LNCAP (cell line): ENCODE data around the gene HINT3.

Experiments used
- TF ChIP-seq, protein P1 (sequence below): fragments of 450-650 bp; IDR thresholded peaks from 2 replicates; pipeline ENCODE4 v1.5.1; 2017; ENCODE audit warnings: mild to moderate bottlenecking

HINT3 gene

GRCh38 chr6:125986301-125987025 is 29.9 kb downstream of the HINT3 start, which contains the start of gene TRMT11:
TSS of gene TRMT11 (plus strand) at chr6:125986540. CDS start at chr6:125986551, 11 bp downstream.
- TF ChIP-seq, protein P1, sequence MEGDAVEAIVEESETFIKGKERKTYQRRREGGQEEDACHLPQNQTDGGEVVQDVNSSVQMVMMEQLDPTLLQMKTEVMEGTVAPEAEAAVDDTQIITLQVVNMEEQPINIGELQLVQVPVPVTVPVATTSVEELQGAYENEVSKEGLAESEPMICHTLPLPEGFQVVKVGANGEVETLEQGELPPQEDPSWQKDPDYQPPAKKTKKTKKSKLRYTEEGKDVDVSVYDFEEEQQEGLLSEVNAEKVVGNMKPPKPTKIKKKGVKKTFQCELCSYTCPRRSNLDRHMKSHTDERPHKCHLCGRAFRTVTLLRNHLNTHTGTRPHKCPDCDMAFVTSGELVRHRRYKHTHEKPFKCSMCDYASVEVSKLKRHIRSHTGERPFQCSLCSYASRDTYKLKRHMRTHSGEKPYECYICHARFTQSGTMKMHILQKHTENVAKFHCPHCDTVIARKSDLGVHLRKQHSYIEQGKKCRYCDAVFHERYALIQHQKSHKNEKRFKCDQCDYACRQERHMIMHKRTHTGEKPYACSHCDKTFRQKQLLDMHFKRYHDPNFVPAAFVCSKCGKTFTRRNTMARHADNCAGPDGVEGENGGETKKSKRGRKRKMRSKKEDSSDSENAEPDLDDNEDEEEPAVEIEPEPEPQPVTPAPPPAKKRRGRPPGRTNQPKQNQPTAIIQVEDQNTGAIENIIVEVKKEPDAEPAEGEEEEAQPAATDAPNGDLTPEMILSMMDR, result no peak

DNA sequence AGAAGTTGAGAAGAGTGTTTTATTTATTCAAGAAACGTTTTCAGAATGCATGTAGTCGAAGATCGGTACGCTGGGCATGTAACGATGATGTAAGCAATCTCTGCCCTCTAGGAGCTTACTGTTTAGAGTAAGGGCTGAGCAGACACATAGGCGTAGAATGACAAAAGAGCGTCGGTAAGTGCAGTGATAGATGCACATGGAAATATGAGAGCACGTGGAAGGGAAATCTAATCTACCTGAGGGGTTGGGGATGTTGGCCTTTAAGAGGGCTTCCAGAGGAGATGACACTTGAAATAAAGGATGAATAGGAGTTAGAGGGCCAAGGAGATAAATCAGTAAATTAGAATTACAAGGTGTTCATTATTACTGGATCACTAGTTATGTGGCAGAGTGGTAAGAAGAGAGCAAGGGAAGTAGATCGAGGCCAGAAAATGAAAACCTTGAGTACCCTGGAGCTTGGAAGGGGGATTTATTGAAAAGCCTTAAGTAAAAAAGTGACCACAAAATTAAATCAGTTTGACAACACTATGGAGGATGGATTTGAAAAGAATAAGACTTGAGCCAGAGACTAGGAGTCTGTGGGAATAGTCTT is 30.6 kb downstream of the HINT3 start:
- TF ChIP-seq, protein P1, result no peak

DNA sequence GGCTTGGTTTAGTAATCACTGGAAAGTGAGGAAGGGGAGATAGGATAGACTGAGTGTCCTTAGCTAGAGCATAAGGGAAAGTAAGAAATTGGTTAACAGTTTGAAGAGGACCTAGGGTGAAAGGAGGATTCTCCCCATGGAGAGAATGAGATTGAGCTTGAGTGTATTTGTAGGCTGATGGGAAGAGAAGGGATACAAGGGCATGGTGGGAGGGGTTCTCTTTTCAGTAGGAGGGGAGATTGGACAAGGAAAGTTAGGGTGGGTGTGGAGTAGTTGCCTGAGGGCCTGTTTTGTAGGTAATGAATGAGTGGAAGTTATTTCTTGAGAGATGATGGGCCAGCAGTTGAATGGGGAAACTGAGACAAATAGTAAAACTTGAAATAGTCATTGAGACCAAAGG is 31.7 kb downstream of the HINT3 start:
- TF ChIP-seq, protein P1, result no peak

- TF ChIP-seq, protein P1, result no peak
Measured at GRCh38 chr6:125989631-125990030, 33.1 kb downstream of the HINT3 start.

GRCh38 chr6:125991653-125992052 is 35.1 kb downstream of the HINT3 start:
- TF ChIP-seq, protein P1, result no peak

GRCh38 chr6:125994670-125995488 is 38.3 kb downstream of the HINT3 start:
- TF ChIP-seq, protein P1, result no peak

DNA sequence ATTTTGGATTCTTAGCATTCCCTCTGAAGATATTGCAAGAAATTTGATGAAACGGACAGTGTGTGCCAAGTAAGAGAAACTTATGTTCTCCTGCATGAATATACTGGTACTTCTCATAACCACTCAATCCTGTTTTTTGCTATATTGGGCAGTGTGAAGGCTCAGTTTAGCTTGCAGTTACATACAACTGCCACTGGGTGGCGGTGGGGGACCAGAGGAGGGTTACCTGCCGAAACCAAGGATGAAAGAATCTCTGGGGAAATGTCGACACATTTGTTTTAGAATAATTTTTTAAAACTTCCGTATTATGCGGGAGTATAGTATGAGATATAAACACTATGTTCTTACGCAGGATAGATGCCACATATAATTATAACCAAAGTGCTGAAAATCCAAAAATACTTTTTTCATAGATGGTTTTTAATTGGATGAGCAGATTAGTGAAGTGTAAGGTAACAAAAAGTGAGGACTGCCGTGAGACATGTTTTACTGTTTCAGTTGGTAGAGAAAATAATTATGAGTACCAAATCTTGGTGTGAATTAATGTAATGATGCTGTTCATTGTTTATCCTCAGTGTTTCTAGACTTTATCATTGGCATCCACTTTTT is 39.5 kb downstream of the HINT3 start:
- TF ChIP-seq, protein P1, result peak; percentile 97
